Caco-2 (cell line): Measurements from ENCODE around the gene FIBP. TPM values are rescaled to one million over a fixed set of nuclear protein-coding genes. Genes with fewer than 3 reads are reported as not detected.

Experiments used
- BruUV-seq: library from RNA; stranded (reverse); fragments of 400-500 nt; replicated peaks from 2 replicates; lab custom pipeline; 2021; lab: Mats Ljungman, UMichigan
- CTCF ChIA-PET: fragments of 300-600 bp; sonication (Branson Sonifier 250); formaldehyde crosslinking; loops from one replicate; lab custom pipeline; 2022; ENCODE audit warnings: antibody characterized with exemption; lab: Charles Lee
- POLR2A ChIA-PET: fragments of 300-600 bp; sonication (Branson Sonifier 250); formaldehyde crosslinking; loops from one replicate; lab custom pipeline; 2022; ENCODE audit warnings: antibody characterized with exemption; lab: Charles Lee
- DNase-seq, 2 experiments: peaks; one replicate each; pipeline versions ENCODE4 v3.0.0 to v3.0.0-alpha.2; 2020 to 2022
- H3K27me3 ChIP-seq: replicated peaks from 2 replicates; pipeline ENCODE4 v1.6.0; 2011; ENCODE audit warnings: low read length; ENCODE audit not compliant: control insufficient read depth, insufficient read depth
- H3K36me3 ChIP-seq: 2 replicates; pipeline ENCODE4 v1.5.1; 2011; ENCODE audit warnings: low read length; ENCODE audit not compliant: control insufficient read depth, insufficient read depth
- H3K4me1 ChIP-seq: fragments of 250-450 bp; sonication (Bioruptor Pico); 2 replicates; pipeline ENCODE4 v1.5.1; 2020; ENCODE audit warnings: mild to moderate bottlenecking
- H3K4me3 ChIP-seq: 2 replicates; pipeline ENCODE4 v1.5.1; 2011; ENCODE audit warnings: low read depth, mild to moderate bottlenecking, control low read depth, low read length
- H3K9me3 ChIP-seq: fragments of 250-450 bp; sonication (Bioruptor Pico); 2 replicates; pipeline ENCODE4 v1.5.1; 2020; ENCODE audit warnings: mild to moderate bottlenecking, moderate library complexity
- H3K27ac Mint-ChIP-seq: one replicate; pipeline ENCODE4 v1.8.0; 2022; ENCODE audit warnings: mixed read lengths; ENCODE audit not compliant: unreplicated experiment
- H3K27me3 Mint-ChIP-seq: one replicate; pipeline ENCODE4 v1.8.0; 2022; ENCODE audit warnings: mixed read lengths; ENCODE audit not compliant: insufficient read depth, unreplicated experiment
- H3K36me3 Mint-ChIP-seq: one replicate; pipeline ENCODE4 v1.8.0; 2022; ENCODE audit warnings: mild to moderate bottlenecking, mixed read lengths; ENCODE audit not compliant: insufficient read depth, unreplicated experiment
- H3K4me1 Mint-ChIP-seq: one replicate; pipeline ENCODE4 v1.8.0; 2022; ENCODE audit warnings: low read depth, mixed read lengths; ENCODE audit not compliant: unreplicated experiment
- H3K4me3 Mint-ChIP-seq: one replicate; pipeline ENCODE4 v1.8.0; 2022; ENCODE audit warnings: mild to moderate bottlenecking, moderate library complexity, mixed read lengths; ENCODE audit not compliant: unreplicated experiment
- H3K9me3 Mint-ChIP-seq: one replicate; pipeline ENCODE4 v1.8.0; 2022; ENCODE audit warnings: mixed read lengths; ENCODE audit not compliant: unreplicated experiment
- CTCF ChIP-seq, 2 experiments: fragments of 200-600 bp in 1 of 2; IDR thresholded peaks; 1 replicate in 1 of 2; 2 replicates in 1 of 2; pipeline versions ENCODE4 v1.5.1 to v1.8.0; 2011 to 2022; ENCODE audit warnings: antibody characterized with exemption in 1 of 2, control low read depth in 1 of 2, inconsistent platforms in 1 of 2, low read depth in 1 of 2, low read length in 1 of 2, mild to moderate bottlenecking in 1 of 2, moderate library complexity in 1 of 2; ENCODE audit not compliant: insufficient read depth in 1 of 2, severe bottlenecking in 1 of 2, unreplicated experiment in 1 of 2
- intact Hi-C: fragments of 100-400 bp; cut with micrococcal nuclease; formaldehyde crosslinking; loops from one replicate; pipeline ENCODE4 v1.10.0; 2022; ENCODE audit not compliant: unreplicated experiment
- total RNA-seq: library from RNA; stranded (reverse); gene quantifications from 2 replicates; pipeline ENCODE4 v1.2.3, GENCODE V29; 2022

FIBP gene
- total RNA-seq, 1 experiment from 2014 or later = 61.5 TPM

GRCh38 chr11:65921876-65922275 is 33.6 kb upstream of the FIBP start:
- H3K27ac Mint-ChIP-seq = no peak overlapping the region
- ChIA-PET POLR2A (no interaction called here), CTCF (interaction anchor here (0.7 kb wide), 1 partner anchor 496 kb away, joined by 5 read pairs; no protein-coding TSS in a partner anchor)
- H3K27me3 Mint-ChIP-seq = no peaks in the 10 kb centered on the region
- H3K4me1 ChIP-seq = peaks cover 15% of the 10 kb centered on the region
- no peak for TF ChIP-seq CTCF (IDR thresholded peaks at IDR 0.05; ENCODE audit: insufficient read depth in 1 of 2, low read depth in 1 of 2, low read length in 1 of 2, severe bottlenecking in 1 of 2, unreplicated experiment in 1 of 2)
- BruUV-seq = no TSS peak
- H3K9me3 Mint-ChIP-seq = no peaks in the 10 kb centered on the region
- intact Hi-C loops = no loop called here
- DNase-seq = no peak
- no peaks in the 10 kb centered on the region for H3K9me3 ChIP-seq
- H3K36me3 Mint-ChIP-seq = peaks cover 20% of the 10 kb centered on the region
- no peak overlapping the region for H3K4me3 ChIP-seq
- H3K4me3 Mint-ChIP-seq = no peak overlapping the region
- H3K27me3 ChIP-seq = no peaks in the 10 kb centered on the region
- H3K4me1 Mint-ChIP-seq = no peaks in the 10 kb centered on the region
- H3K36me3 ChIP-seq = no peaks in the 10 kb centered on the region; the same call in 1 of the 2 replicates

- H3K27ac Mint-ChIP-seq = no peak overlapping the region
- BruUV-seq = no TSS peak
- no peaks in the 10 kb centered on the region for H3K9me3 Mint-ChIP-seq
- ChIA-PET CTCF (interaction anchor here (0.7 kb wide), 2 partner anchors 89 to 497 kb away, joined by 4 to 5 read pairs; no protein-coding TSS in a partner anchor), POLR2A (no interaction called here)
- Histone ChIP-seq H3K4me1 (peaks cover 15% of the 10 kb centered on the region), H3K36me3 (no peaks in the 10 kb centered on the region; the same call in 1 of the 2 replicates), H3K4me3 (no peak overlapping the region), H3K27me3 (no peaks in the 10 kb centered on the region), H3K9me3 (no peaks in the 10 kb centered on the region)
- H3K36me3 Mint-ChIP-seq = peaks cover 19% of the 10 kb centered on the region
- peak overlapping the region; percentile 90 for H3K4me3 Mint-ChIP-seq
- no peak for TF ChIP-seq CTCF (IDR thresholded peaks at IDR 0.05; ENCODE audit: insufficient read depth in 1 of 2, low read depth in 1 of 2, low read length in 1 of 2, severe bottlenecking in 1 of 2, unreplicated experiment in 1 of 2)
- H3K4me1 Mint-ChIP-seq = no peaks in the 10 kb centered on the region
- H3K27me3 Mint-ChIP-seq = no peaks in the 10 kb centered on the region
- intact Hi-C loops = no loop called here
- DNase-seq = no peak
Measured at GRCh38 chr11:65921033-65921555, 32.8 kb upstream of the FIBP start.

GRCh38 chr11:65920372-65920802 is 32.1 kb upstream of the FIBP start:
- Mint-ChIP-seq H3K36me3 (peaks cover 19% of the 10 kb centered on the region), H3K4me1 (no peaks in the 10 kb centered on the region), H3K9me3 (no peaks in the 10 kb centered on the region), H3K27me3 (no peaks in the 10 kb centered on the region), H3K4me3 (peak overlapping the region; percentile 90), H3K27ac (no peak overlapping the region)
- no peak for TF ChIP-seq CTCF (IDR thresholded peaks at IDR 0.05; ENCODE audit: insufficient read depth in 1 of 2, low read depth in 1 of 2, low read length in 1 of 2, severe bottlenecking in 1 of 2, unreplicated experiment in 1 of 2)
- DNase-seq = no peak
- H3K4me1 ChIP-seq = peaks cover 15% of the 10 kb centered on the region
- peak overlapping the region; percentile 95 for H3K4me3 ChIP-seq
- H3K9me3 ChIP-seq = no peaks in the 10 kb centered on the region
- no peaks in the 10 kb centered on the region; the same call in 1 of the 2 replicates for H3K36me3 ChIP-seq
- intact Hi-C loops = no loop called here
- ChIA-PET CTCF (interaction anchor here (0.7 to 1.3 kb wide), 2 partner anchors 30 to 90 kb away, joined by 4 read pairs; partner anchors contain the start of gene CCDC85B), POLR2A (no interaction called here)
- BruUV-seq = no TSS peak
- no peaks in the 10 kb centered on the region for H3K27me3 ChIP-seq
